Measurements from ENCODE around the gene RIPOR2.
"Not testable (repeated sequence)": the region's sequence is repeated elsewhere in the genome, so short reads cannot be mapped to it uniquely, and the experiment has no call there.

Gene RIPOR2

GRCh38 chr6:24957199-24957598 lies 21.4 kb upstream of the RIPOR2 start:
- DNase-seq (ENCODE audit: low spot score) = no peak

- no peak for DNase-seq (ENCODE audit: low spot score)
Observed at GRCh38 chr6:24953726-24954125, 18.0 kb upstream of the RIPOR2 start.

- DNase-seq (ENCODE audit: low spot score) = no peak
Observed at GRCh38 chr6:24951811-24952299, 16.1 kb upstream of the RIPOR2 start.

GRCh38 chr6:24950218-24950941 lies 14.6 kb upstream of the RIPOR2 start:
- DNase-seq (ENCODE audit: low spot score) = no peak

GRCh38 chr6:24949020-24949569 lies 13.3 kb upstream of the RIPOR2 start:
- no peak for DNase-seq (ENCODE audit: low spot score)

GRCh38 chr6:24948261-24948660 lies 12.5 kb upstream of the RIPOR2 start:
- not testable (repeated sequence) for DNase-seq (ENCODE audit: low spot score)

GRCh38 chr6:24947636-24948035 lies 11.9 kb upstream of the RIPOR2 start:
- no peak for DNase-seq (ENCODE audit: low spot score)

GRCh38 chr6:24945054-24945453 lies 9.3 kb upstream of the RIPOR2 start:
- DNase-seq (ENCODE audit: low spot score) = no peak

- no peak for DNase-seq (ENCODE audit: low spot score)
Observed at GRCh38 chr6:24943774-24944173, 8.0 kb upstream of the RIPOR2 start.

- DNase-seq (ENCODE audit: low spot score) = no peak
Observed at GRCh38 chr6:24940311-24940917, 4.7 kb upstream of the RIPOR2 start.

GRCh38 chr6:24936641-24937317 lies 1.0 kb upstream of the RIPOR2 start:
- DNase-seq (ENCODE audit: low spot score) = no peak

GRCh38 chr6:24933868-24934401 lies 1.8 kb downstream of the RIPOR2 start:
- DNase-seq (ENCODE audit: low spot score) = no peak

GRCh38 chr6:24933266-24933665 lies 2.5 kb downstream of the RIPOR2 start:
- no peak for DNase-seq (ENCODE audit: low spot score)

- no peak for DNase-seq (ENCODE audit: low spot score)
Observed at GRCh38 chr6:24932832-24933231, 2.9 kb downstream of the RIPOR2 start.

GRCh38 chr6:24931718-24932691 lies 3.8 kb downstream of the RIPOR2 start:
- no peak for DNase-seq (ENCODE audit: low spot score)

GRCh38 chr6:24931296-24931695 lies 4.5 kb downstream of the RIPOR2 start:
- DNase-seq (ENCODE audit: low spot score) = no peak

- DNase-seq (ENCODE audit: low spot score) = no peak
Observed at GRCh38 chr6:24930431-24930871, 5.3 kb downstream of the RIPOR2 start.

GRCh38 chr6:24929242-24929641 lies 6.5 kb downstream of the RIPOR2 start:
- no peak for DNase-seq (ENCODE audit: low spot score)

GRCh38 chr6:24927985-24928745 lies 7.6 kb downstream of the RIPOR2 start:
- no peak for DNase-seq (ENCODE audit: low spot score)

- DNase-seq (ENCODE audit: low spot score) = no peak
Observed at GRCh38 chr6:24927277-24927955, 8.3 kb downstream of the RIPOR2 start.
